Thyroid gland (tissue), 4 donors: ENCODE measurements around the gene LRRC51. TPM values are rescaled to one million over a fixed set of nuclear protein-coding genes. Genes with fewer than 3 reads are reported as not detected.
"Not testable (repeated sequence)": the region's sequence is repeated elsewhere in the genome, so short reads cannot be mapped to it uniquely, and the experiment has no call there.

Experiments used
- DNase-seq, 2 donors: peaks; one replicate each; pipeline ENCODE4 v3.0.0-alpha.2; 2019
- H3K27ac ChIP-seq, 3 donors: fragments of 200-600 bp; sonication (generic); 1 replicate in 2 of 3; 2 replicates in 1 of 3; pipeline ENCODE4 v1.5.1; 2016 to 2019; ENCODE audit warnings: mild to moderate bottlenecking in 1 of 3, moderate library complexity in 1 of 3
- H3K27me3 ChIP-seq: fragments of 200-600 bp; sonication (generic); one replicate; pipeline ENCODE4 v1.5.1; 2019
- H3K36me3 ChIP-seq, 2 donors: fragments of 200-600 bp; sonication (generic); one replicate each; pipeline ENCODE4 v1.5.1; 2016 to 2019
- H3K4me1 ChIP-seq, 2 donors: fragments of 200-600 bp; sonication (generic); one replicate each; pipeline ENCODE4 v1.5.1; 2017 to 2019
- H3K4me3 ChIP-seq, 3 donors: fragments of 200-600 bp; sonication (generic); replicated peaks in 1 of 3; 1 replicate in 2 of 3; 2 replicates in 1 of 3; pipeline ENCODE4 v1.5.1; 2016; ENCODE audit warnings: mild to moderate bottlenecking in 1 of 3
- H3K9me3 ChIP-seq: fragments of 200-600 bp; sonication (generic); one replicate; pipeline ENCODE4 v1.5.1; 2017
- CTCF ChIP-seq, 6 experiments: fragments of 200-600 bp in 3 of 6; fragments of 450-650 bp in 3 of 6; sonication (generic) in 3 of 6; IDR thresholded peaks; one replicate each; pipeline ENCODE4 v1.5.1; 2016 to 2019; ENCODE audit warnings: antibody characterized with exemption in 6 of 6, mild to moderate bottlenecking in 2 of 6, inconsistent platforms in 1 of 6, moderate library complexity in 1 of 6
- POLR2A ChIP-seq, 2 donors: fragments of 450-650 bp; IDR thresholded peaks; one replicate each; pipeline ENCODE4 v1.6.1; 2017; ENCODE audit warnings: antibody characterized with exemption in 2 of 2, mild to moderate bottlenecking in 2 of 2, moderate library complexity in 1 of 2
- WGBS, 2 donors: methylation state at CpG; one replicate each; pipeline ENCODE4 v1.1.5; 2017; 5-methylcytosine and 5-hydroxymethylcytosine counted together
- intact Hi-C: fragments of 100-400 bp; cut with DNase I; formaldehyde crosslinking; loops from one replicate; pipeline ENCODE4 v1.15.1; 2023
- total RNA-seq, 4 donors: library from RNA; depleted of rRNA; stranded (reverse); fragments of >200 nt; gene quantifications; one replicate each; pipeline ENCODE4 v1.2.3, GENCODE V29; 2016

Gene LRRC51
- total RNA-seq, 4 donors from 2014 or later, result 13.0 to 24.5 (median 14.1) TPM

DNA sequence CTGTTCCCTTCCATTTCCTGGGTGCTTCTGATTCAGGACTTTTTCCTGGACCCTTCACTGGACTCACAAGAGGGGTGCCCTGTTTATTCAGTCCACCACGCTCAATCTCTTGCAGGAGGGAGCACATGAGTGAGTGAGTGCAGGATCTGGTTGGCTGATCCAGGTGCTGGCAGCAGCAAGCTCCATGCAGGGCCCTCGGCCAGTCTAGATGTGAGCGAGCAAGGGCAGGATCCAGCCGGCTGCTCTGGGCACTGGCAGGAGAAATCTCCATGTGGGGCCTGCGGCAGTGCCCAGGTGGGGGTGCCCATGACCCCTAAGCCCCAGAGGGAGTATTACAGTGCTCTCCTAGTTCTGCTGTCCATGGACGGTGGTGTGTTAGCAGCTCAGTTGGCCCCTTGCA, 43.4 kb downstream of the LRRC51 start:
- Histone ChIP-seq H3K4me3 (no peak overlapping the region), H3K27me3 (no peaks in the 10 kb centered on the region), H3K9me3 (no peaks in the 10 kb centered on the region), H3K27ac (peak overlapping the region; percentile 90 to 95 (median 90)), H3K36me3 (no peaks in the 10 kb centered on the region), H3K4me1 (peaks cover 26 to 27% of the 10 kb centered on the region in 2 donors)
- WGBS, 2 donors, result 51 to 63% methylated on average over 4 to 5 of the region's 6 CpGs
- TF ChIP-seq CTCF (IDR thresholded peaks at IDR 0.05) (no peak), POLR2A (IDR thresholded peaks at IDR 0.05) (peak in 1 of 2 donors; percentile 44)
- DNase-seq, result peak; percentile 97
- intact Hi-C loops, result no loop called here

DNA sequence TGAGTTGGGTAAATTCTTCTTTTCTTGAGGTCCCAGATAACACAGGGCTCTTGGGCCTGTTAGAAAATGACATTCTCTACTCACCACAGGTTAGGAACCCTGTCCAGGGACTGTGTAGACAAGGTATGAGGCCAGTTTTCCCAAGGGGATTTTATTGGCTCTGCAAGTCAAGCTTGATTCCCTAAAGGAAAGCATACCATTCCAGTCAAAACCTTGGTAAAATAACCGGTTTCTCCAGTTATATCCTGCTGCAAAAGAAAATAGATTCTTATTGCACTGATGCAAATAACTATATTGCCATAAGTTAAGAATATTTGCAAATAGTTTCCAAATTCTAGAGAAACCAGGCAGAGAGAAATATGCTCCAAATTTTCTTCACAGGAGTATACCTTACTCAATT, 45.3 kb downstream of the LRRC51 start:
- intact Hi-C loops, result no loop called here
- Histone ChIP-seq H3K4me3 (no peak overlapping the region), H3K4me1 (peaks cover 37 to 38% of the 10 kb centered on the region in 2 donors), H3K36me3 (no peaks in the 10 kb centered on the region), H3K27ac (peak overlapping the region in 1 of 3 donors; percentile 90), H3K27me3 (no peaks in the 10 kb centered on the region), H3K9me3 (no peaks in the 10 kb centered on the region)
- TF ChIP-seq CTCF (IDR thresholded peaks at IDR 0.05) (no peak), POLR2A (IDR thresholded peaks at IDR 0.05) (no peak)
- DNase-seq, result no peak
- WGBS, 2 donors, result 55 to 57% methylated on average over 1 of the region's 1 CpG

DNA sequence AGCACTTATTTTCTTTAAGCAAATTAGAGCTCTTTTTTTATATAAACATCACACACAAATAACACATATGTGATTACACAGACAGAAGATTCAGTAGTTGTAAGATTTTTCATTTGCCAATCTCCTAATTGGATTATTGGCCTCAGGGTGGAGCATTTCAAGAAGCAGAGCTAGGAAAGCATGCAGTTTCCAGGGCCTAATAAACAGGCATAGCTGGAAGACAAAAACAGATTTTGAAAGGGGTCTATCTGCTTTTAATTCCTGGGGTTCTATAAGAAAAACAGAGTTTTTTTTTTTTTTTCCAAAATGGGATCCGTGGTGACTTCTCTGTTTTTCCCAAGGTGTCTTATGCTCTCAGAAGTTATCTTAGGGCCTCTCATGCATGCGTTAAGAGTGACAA, 47.3 kb downstream of the LRRC51 start:
- no peak for TF ChIP-seq CTCF (IDR thresholded peaks at IDR 0.05)
- no peak for TF ChIP-seq POLR2A (IDR thresholded peaks at IDR 0.05)
- Histone ChIP-seq H3K36me3 (no peaks in the 10 kb centered on the region), H3K27me3 (no peaks in the 10 kb centered on the region), H3K4me3 (no peak overlapping the region), H3K27ac (peak overlapping the region in 2 of 3 donors; percentile 73 to 81), H3K9me3 (no peaks in the 10 kb centered on the region), H3K4me1 (peaks cover 36 to 37% of the 10 kb centered on the region in 2 donors)
- intact Hi-C loops, result no loop called here
- no peak for DNase-seq
- 64 to 66% methylated on average over 2 of the region's 2 CpGs for WGBS, 2 donors

- no peaks in the 10 kb centered on the region for H3K27me3 ChIP-seq
- H3K4me3 ChIP-seq, result no peak overlapping the region
- H3K27ac ChIP-seq, result peak overlapping the region; percentile 73 to 81 (median 78)
- intact Hi-C loops, result no loop called here
- H3K36me3 ChIP-seq, result no peaks in the 10 kb centered on the region
- no peaks in the 10 kb centered on the region for H3K9me3 ChIP-seq
- 30 to 34% methylated on average over 3 of the region's 3 CpGs for WGBS, 2 donors
- peaks cover 25% of the 10 kb centered on the region in 2 donors for H3K4me1 ChIP-seq
- TF ChIP-seq POLR2A (IDR thresholded peaks at IDR 0.05) (no peak), CTCF (IDR thresholded peaks at IDR 0.05) (no peak)
- DNase-seq, result peak; percentile 57 to 62
Measured at GRCh38 chr11:72129381-72129780, 48.7 kb downstream of the LRRC51 start.

- Histone ChIP-seq H3K4me3 (no peak overlapping the region), H3K27me3 (no peaks in the 10 kb centered on the region), H3K4me1 (peaks cover 14 to 17% of the 10 kb centered on the region in 2 donors), H3K36me3 (no peaks in the 10 kb centered on the region), H3K27ac (no peak overlapping the region), H3K9me3 (no peaks in the 10 kb centered on the region)
- WGBS, 2 donors, result 88 to 89% methylated on average over 2 of the region's 2 CpGs
- intact Hi-C loops, result no loop called here
- DNase-seq, result no peak
- TF ChIP-seq POLR2A (IDR thresholded peaks at IDR 0.05) (no peak), CTCF (IDR thresholded peaks at IDR 0.05) (no peak)
Measured at GRCh38 chr11:72132646-72133045, 52.0 kb downstream of the LRRC51 start.

DNA sequence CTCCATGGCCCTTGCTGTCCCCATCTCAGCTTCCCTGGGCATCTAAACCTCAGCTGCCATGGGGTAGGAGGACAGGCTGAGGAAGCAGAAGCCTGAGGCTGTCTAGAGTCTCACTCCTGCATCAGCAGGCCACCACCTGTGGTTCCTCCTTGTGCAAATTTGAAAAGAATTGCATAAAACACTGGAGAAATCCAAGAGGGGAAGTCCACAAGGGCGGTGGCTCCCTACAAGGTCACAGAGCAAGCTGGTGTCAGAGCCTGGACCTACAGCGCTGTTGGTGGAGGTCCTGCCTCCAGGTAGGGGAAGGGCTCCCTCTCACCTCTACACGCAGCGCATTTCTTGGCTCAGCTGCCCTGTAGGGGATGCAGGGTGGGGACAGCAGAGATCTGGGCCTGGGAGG, 54.8 kb downstream of the LRRC51 start, which contains the start of gene FOLR3:
Gene FOLR3 (plus strand): TSS at position 253 of the 400 bp plus-strand sequence. CDS start 228 bp downstream, outside the sequence.
- H3K27me3 ChIP-seq, intact Hi-C loops, H3K36me3 ChIP-seq, DNase-seq, H3K9me3 ChIP-seq, H3K4me1 ChIP-seq, H3K27ac ChIP-seq, H3K4me3 ChIP-seq: not testable (repeated sequence)
- 71 to 84% methylated on average over 4 of the region's 4 CpGs for WGBS, 2 donors
